Neural progenitor cell (in vitro differentiated cells): ENCODE results near the gene TP53I13.

Experiments used
- EZH2phosphoT487 ChIP-seq: fragments of 200-600 bp; sonication (generic); IDR thresholded peaks from 2 replicates; pipeline ENCODE4 v1.6.1; 2017; ENCODE audit warnings: antibody characterized with exemption
- TF ChIP-seq, protein P1 (sequence below): fragments of 200-600 bp; sonication (generic); IDR thresholded peaks from 2 replicates; pipeline ENCODE4 v1.5.1; 2017; ENCODE audit warnings: antibody characterized with exemption, mild to moderate bottlenecking

DNA sequence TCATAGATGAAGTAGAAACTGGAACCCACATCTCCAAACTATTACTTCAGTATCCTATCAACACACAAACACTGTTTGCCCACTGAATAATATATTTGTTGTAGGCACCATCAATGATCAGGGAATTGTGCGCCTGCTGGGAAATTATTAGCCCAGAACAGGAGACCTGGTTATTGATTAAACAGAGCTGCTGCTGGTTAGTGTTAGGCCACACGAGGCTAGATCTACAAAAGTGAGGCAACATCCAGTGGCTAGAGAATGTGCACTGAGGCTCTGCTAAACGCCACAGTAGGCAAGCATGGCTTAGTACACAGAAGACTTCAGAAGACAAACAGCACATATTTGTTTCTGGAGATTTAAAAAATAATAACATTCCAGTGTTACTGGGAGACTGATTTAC, 12.7 kb upstream of the TP53I13 start:
- TF ChIP-seq, protein P1, sequence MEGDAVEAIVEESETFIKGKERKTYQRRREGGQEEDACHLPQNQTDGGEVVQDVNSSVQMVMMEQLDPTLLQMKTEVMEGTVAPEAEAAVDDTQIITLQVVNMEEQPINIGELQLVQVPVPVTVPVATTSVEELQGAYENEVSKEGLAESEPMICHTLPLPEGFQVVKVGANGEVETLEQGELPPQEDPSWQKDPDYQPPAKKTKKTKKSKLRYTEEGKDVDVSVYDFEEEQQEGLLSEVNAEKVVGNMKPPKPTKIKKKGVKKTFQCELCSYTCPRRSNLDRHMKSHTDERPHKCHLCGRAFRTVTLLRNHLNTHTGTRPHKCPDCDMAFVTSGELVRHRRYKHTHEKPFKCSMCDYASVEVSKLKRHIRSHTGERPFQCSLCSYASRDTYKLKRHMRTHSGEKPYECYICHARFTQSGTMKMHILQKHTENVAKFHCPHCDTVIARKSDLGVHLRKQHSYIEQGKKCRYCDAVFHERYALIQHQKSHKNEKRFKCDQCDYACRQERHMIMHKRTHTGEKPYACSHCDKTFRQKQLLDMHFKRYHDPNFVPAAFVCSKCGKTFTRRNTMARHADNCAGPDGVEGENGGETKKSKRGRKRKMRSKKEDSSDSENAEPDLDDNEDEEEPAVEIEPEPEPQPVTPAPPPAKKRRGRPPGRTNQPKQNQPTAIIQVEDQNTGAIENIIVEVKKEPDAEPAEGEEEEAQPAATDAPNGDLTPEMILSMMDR, result no peak
- TF ChIP-seq EZH2phosphoT487, result no peak
